ENCODE data around the gene E2F4.

- TF ChIP-seq POLR2A (conservative IDR thresholded peaks at IDR 0.05) (no peak), MTA2 (IDR thresholded peaks at IDR 0.05; ENCODE audit: low read depth) (no peak), SREBF2 (CRISPR knock-in tag; IDR thresholded peaks at IDR 0.05) (no peak), PCBP1 (IDR thresholded peaks at IDR 0.05; ENCODE audit: low read depth, low read length, poor library complexity, severe bottlenecking) (no peak)
Observed at GRCh38 chr16:67150047-67150832, 41.7 kb upstream of the E2F4 start.
